T-helper 1 cell (primary cell): Measurements from ENCODE around the gene ZFYVE21.
"Not testable (repeated sequence)": the region's sequence is repeated elsewhere in the genome, so short reads cannot be mapped to it uniquely, and the experiment has no call there.

Experiments used
- DNase-seq, 5 donors: peaks; one replicate each; pipeline ENCODE4 v3.0.0-alpha.2; 2012 to 2020

Gene ZFYVE21

GRCh38 chr14:103770902-103771301 is 55.3 kb downstream of the ZFYVE21 start:
- no peak for DNase-seq

- no peak for DNase-seq
Measured at GRCh38 chr14:103772078-103772712, 56.6 kb downstream of the ZFYVE21 start.

- DNase-seq = no peak
Measured at GRCh38 chr14:103773521-103773920, 57.9 kb downstream of the ZFYVE21 start.

GRCh38 chr14:103775506-103775905 is 59.9 kb downstream of the ZFYVE21 start:
- no peak for DNase-seq

GRCh38 chr14:103776319-103776718 is 60.7 kb downstream of the ZFYVE21 start:
- not testable (repeated sequence) for DNase-seq

GRCh38 chr14:103782376-103782775 is 66.8 kb downstream of the ZFYVE21 start:
- DNase-seq = no peak
